VCaP (cell line): ENCODE results near the gene TMEM217.
"Not testable (repeated sequence)": the region's sequence is repeated elsewhere in the genome, so short reads cannot be mapped to it uniquely, and the experiment has no call there.

Experiments
- H3K27ac ChIP-seq: fragments of 450-650 bp; 2 replicates; pipeline ENCODE4 v1.5.1; 2017
- TF ChIP-seq, protein P1 (sequence below): fragments of 450-650 bp; conservative IDR thresholded peaks from 2 replicates; pipeline ENCODE4 v1.5.1; 2017; ENCODE audit warnings: mild to moderate bottlenecking, moderate library complexity

The TMEM217 gene

DNA sequence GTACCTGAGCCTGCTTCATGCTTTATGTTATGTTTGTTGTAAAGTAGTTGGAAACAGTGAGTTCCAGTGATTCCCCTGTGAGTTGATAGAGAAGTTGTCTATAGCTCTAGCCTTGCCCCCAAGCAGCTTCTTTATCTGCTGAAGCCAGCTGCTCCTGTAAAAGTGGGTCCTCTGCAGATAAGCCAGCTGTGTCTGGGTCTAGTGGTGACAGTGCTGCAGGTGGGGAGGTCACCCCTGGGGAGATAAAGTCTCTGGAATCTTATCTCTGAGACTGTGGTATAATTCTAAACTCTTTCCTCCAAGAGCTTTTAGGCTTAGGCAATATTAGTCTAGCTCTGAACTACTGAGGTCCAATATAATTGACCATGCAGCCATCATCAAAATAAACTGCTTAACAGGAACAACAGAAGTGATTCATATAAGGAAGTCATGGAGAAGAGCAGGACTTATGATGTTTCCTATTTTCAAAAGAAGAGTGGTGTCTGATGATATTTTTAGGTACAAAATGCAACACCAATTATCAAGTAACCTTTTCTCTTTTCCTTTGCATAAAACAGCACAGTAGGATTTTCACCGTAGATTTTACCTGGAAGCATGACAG lies 44.2 kb upstream of the TMEM217 start:
- H3K27ac ChIP-seq: no peak overlapping the region
- TF ChIP-seq, protein P1, sequence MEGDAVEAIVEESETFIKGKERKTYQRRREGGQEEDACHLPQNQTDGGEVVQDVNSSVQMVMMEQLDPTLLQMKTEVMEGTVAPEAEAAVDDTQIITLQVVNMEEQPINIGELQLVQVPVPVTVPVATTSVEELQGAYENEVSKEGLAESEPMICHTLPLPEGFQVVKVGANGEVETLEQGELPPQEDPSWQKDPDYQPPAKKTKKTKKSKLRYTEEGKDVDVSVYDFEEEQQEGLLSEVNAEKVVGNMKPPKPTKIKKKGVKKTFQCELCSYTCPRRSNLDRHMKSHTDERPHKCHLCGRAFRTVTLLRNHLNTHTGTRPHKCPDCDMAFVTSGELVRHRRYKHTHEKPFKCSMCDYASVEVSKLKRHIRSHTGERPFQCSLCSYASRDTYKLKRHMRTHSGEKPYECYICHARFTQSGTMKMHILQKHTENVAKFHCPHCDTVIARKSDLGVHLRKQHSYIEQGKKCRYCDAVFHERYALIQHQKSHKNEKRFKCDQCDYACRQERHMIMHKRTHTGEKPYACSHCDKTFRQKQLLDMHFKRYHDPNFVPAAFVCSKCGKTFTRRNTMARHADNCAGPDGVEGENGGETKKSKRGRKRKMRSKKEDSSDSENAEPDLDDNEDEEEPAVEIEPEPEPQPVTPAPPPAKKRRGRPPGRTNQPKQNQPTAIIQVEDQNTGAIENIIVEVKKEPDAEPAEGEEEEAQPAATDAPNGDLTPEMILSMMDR: no peak

DNA sequence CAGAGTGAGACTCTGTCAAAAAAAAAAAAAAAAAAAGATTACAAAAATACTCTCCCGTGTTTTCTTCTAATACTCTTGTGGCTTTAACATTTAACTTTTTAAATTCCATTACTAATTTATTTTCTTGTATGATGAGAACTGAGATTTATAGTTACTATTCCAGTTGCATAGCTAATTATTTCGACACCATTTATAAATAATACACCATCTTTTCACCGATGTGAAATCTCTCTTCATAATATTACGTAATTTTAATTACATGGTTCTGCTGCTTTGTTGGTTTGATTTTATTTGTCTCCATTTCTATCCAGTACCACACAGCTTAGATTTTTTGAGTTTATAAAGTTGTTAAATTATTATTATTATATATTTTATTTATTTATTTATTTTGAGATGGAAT lies 42.0 kb upstream of the TMEM217 start:
- H3K27ac ChIP-seq: no peak overlapping the region
- TF ChIP-seq, protein P1: no peak

DNA sequence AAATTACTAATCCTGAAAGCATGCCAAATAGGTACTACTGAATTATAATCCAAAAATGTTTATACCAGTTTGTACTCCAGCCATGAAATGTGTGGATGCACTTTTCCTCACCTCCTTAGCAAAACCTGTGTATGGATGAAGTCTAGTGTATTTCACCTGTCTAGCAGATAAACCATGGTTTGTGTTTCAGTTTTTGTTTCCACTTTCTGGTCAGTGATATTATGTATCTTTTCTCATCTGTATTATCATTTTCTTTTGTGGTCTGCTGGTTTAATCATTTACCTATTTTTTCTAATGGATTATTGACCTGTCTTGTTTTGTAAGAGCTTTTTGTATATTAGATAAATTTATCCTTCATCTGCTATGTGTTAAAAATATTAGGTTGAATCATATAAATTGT lies 41.0 kb upstream of the TMEM217 start:
- TF ChIP-seq, protein P1: no peak
- H3K27ac ChIP-seq: no peak overlapping the region

DNA sequence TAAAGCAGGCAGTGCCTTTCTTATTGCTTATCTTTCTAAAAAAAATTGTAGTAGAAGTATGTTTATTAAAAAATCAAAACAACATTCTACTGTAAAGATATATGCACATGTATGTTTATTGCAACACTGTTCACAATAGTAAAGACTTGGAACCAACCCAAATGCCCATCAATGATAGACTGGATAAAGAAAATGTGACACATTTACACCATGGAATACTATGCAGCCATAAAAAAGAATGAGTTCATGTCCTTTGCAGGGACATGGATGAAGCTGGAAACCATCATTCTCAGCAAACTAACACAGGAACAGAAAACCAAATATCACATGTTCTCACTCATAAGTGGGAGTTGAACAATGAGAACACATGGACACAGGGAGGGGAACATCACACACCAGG lies 39.7 kb upstream of the TMEM217 start:
- not testable (repeated sequence) for H3K27ac ChIP-seq

DNA sequence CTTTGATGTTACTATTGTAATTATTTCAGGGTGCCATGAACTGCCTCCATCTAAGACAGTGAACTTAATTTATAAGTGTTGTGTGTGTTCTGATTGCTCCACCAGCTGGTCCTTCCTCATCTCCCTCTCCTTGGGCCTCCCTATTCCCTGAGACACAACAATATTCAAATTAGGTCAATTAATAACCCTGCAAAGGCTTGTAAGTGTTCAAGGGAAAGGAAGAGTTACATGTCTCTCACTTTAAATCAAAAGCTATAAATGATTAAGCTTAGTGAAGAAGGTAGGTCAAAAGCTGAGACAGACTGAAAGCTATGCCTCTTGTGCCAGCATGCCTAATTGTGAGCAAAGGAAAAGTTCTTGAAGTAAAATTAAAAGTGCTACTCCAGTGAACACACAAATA lies 35.5 kb upstream of the TMEM217 start:
- TF ChIP-seq, protein P1: no peak
- H3K27ac ChIP-seq: no peak overlapping the region

DNA sequence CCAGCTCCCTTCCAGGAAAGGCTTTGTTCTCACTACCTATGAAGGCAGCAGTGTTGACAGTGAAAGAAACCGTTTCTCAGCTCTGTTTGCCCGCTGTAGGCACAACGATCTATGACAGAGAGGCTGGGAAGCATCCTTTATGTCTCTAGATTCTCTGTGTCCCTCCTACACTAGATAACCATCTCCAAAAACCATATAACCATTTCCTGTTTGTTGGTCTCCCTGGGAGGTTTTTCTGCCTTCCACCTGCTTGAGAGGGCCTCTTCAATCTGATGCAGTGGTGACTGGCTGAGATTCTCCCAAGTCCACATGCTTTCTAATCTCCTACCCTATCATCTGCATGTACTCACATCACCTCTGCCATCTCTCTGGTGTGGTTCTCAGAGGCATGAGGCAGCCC lies 32.0 kb upstream of the TMEM217 start:
- TF ChIP-seq, protein P1: no peak
- H3K27ac ChIP-seq: no peak overlapping the region

DNA sequence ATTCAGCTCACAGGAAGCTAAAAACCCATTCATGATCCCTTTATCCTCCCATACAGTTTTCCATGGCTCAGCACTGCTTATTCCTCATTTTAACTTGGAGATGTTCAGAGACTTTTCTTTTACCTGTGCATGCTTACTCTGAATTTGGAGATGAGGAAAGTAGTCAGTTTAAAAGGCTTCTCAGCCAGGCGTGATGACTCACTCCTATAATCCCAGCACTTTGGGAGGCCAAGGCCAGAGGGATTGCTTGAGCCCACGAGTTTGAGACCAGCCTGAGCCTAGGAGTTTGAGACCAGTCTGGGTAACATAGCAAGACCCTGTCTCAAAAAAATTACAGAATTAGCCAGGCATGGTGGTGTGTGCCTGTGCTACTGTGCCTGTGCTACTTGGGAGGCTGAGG lies 30.3 kb upstream of the TMEM217 start:
- TF ChIP-seq, protein P1: no peak
- H3K27ac ChIP-seq: no peak overlapping the region

DNA sequence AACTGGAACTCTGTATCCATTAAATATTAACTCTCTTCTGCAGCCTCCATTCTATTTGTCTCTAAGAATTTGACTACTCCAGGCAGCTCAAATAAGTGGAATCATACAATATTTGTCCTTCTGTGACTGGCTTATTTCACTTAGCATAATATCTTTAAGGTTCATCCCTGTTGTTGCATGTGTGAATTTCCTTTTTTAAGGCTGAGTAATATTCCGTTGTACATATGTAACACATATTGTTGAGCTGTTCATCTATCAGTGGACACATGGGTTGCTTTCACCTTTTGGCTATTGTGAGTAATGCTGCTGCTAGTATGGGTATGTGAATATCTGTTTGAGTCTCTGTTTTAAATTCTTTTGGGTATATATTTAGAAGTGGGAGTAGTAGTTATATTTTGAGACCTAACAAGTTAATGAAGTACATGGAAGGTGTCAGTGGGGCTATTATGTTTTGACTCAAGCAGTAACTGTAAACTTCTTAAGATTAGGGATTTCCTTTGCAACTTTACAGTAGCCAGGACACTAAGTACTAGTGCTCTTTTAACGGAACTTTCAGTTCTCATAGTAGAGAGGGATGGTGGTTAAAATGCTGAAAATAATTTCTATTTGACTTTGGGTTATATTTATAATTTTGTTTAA lies 29.7 kb upstream of the TMEM217 start:
- H3K27ac ChIP-seq: no peak overlapping the region

More for the DNA sequence above, 29.7 kb upstream of the TMEM217 start:
- TF ChIP-seq, protein P1: no peak
